ENCODE results near the gene AKAP6. TPM values are rescaled to one million over a fixed set of nuclear protein-coding genes. Genes with fewer than 3 reads are reported as not detected.

AKAP6 gene
- total and polyA plus RNA-seq, 7 donors: 0.60 to 56.2 (median 29.5) TPM; not detected in 1

DNA sequence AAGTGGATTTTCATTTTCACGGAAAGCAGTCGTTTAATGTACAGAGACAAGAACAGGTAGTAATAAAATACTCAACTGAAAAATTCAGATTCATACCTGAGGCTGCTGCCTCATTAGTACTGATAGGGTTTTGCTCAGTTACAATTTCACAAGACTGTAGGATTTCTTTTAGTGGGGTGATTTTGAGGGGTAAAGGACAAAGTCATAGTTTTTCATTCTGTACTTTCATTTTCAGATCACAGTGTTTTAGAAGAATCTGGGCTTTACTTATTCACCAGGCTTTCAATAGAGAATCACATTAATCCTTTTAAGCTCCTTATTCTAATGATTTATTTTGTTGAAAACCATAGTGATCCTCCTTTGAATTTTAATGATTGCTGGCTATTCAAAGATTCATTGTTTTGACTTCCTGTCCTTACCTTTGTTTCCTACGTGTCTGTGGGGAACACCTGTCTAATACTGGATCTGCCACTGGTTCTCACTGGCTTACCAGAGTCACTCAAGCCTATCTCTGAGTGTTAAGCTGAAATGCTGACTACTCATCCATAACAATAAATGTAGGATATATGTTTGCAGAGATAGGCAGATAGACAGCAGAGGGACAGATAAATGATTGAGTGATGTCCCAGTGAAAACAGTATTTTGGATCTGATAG lies 365.8 kb downstream of the AKAP6 start:
- intact Hi-C loops (cut with DNase I): no loop called here
- H3K4me3 ChIP-seq: no peak overlapping the region
- WGBS, 2 donors: 44 to 65% methylated on average over 3 of the region's 3 CpGs

DNA sequence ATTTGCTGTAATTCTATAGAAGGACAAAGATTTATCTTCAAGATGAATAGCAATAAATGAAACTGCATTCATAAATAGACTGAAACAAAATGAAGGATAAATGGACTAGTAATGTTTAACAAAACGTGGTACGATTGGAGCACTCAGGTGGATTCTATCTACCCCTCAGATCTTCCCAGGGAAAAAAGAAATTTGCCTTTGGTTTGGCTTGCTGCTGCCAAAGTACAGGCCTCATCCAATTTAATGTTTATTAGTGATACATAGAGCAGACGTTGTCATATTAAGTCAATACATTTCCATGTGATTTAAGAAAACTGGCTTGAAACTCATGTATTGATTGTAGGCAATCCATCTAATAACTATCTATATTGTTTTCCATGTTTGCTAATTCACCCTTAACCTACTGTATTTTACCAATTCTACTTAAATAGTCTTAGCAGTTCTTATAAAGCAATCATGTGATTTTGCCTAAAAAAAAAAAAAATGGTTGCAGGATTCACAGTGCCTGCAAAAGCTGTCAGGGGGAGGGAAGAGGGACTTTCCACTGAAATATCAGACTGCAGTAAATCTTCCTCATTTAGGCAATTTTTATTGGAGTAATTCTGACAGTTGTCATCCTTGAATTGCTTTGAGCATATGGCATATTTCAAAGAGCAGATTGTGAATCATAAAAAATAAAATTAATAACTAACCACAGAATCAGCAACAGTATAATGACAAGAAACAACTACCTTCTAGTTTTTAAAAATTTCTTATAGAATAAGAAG lies 367.4 kb downstream of the AKAP6 start:
- no peaks in the 10 kb centered on the region for H3K27me3 ChIP-seq

More for the DNA sequence above, 365.8 kb downstream of the AKAP6 start:
- DNase-seq: no peak
- no peaks in the 10 kb centered on the region for H3K36me3 ChIP-seq
- H3K4me1 ChIP-seq: peaks cover 0 to 7% (median 0%) of the 10 kb centered on the region in 4 donors
- H3K27ac ChIP-seq: no peak overlapping the region
- no peaks in the 10 kb centered on the region for H3K27me3 ChIP-seq
- TF ChIP-seq EP300 (IDR thresholded peaks at IDR 0.05) (no peak), POLR2A (IDR thresholded peaks at IDR 0.05) (no peak), POLR2AphosphoS5 (IDR thresholded peaks at IDR 0.05) (no peak)
- TF ChIP-seq, protein P1, sequence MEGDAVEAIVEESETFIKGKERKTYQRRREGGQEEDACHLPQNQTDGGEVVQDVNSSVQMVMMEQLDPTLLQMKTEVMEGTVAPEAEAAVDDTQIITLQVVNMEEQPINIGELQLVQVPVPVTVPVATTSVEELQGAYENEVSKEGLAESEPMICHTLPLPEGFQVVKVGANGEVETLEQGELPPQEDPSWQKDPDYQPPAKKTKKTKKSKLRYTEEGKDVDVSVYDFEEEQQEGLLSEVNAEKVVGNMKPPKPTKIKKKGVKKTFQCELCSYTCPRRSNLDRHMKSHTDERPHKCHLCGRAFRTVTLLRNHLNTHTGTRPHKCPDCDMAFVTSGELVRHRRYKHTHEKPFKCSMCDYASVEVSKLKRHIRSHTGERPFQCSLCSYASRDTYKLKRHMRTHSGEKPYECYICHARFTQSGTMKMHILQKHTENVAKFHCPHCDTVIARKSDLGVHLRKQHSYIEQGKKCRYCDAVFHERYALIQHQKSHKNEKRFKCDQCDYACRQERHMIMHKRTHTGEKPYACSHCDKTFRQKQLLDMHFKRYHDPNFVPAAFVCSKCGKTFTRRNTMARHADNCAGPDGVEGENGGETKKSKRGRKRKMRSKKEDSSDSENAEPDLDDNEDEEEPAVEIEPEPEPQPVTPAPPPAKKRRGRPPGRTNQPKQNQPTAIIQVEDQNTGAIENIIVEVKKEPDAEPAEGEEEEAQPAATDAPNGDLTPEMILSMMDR (IDR thresholded peaks at IDR 0.05): no peak
- H3K9me3 ChIP-seq: no peaks in the 10 kb centered on the region

DNA sequence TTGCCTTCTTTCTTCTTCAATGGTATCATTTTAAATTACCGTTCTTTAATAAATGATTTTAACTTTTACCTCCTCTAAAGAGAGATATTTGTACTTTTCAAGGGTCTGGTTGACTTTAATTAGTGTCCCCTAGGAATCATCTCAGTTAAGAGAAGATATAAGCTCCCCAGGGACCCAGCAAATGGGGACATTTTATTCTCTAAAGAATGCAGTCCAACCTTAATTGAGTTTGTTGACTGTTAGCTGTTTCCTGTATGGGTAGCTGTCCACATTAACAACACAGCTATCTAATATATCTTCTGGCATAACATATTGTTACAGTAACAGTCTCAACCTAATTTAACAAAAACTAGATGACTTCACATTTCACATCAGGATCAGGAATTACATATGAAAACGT lies 368.0 kb downstream of the AKAP6 start:
- no peaks in the 10 kb centered on the region for H3K27me3 ChIP-seq
- intact Hi-C loops (cut with DNase I): no loop called here
- H3K9me3 ChIP-seq: no peaks in the 10 kb centered on the region
- WGBS, 2 donors: 84 to 89% methylated on average over 2 of the region's 2 CpGs
- no peak overlapping the region for H3K4me3 ChIP-seq
- H3K36me3 ChIP-seq: no peaks in the 10 kb centered on the region
- H3K4me1 ChIP-seq: peaks cover 0 to 13% (median 1%) of the 10 kb centered on the region in 4 donors
- H3K27ac ChIP-seq: no peak overlapping the region
- DNase-seq: no peak
- TF ChIP-seq POLR2A (IDR thresholded peaks at IDR 0.05) (no peak), EP300 (IDR thresholded peaks at IDR 0.05) (no peak), POLR2AphosphoS5 (IDR thresholded peaks at IDR 0.05) (no peak)
- TF ChIP-seq, protein P1 (IDR thresholded peaks at IDR 0.05): no peak

More for the DNA sequence above, 367.4 kb downstream of the AKAP6 start:
- Histone ChIP-seq H3K36me3 (no peaks in the 10 kb centered on the region), H3K4me1 (peaks cover 0 to 7% (median 0%) of the 10 kb centered on the region in 4 donors), H3K4me3 (no peak overlapping the region), H3K9me3 (no peaks in the 10 kb centered on the region), H3K27ac (no peak overlapping the region)
- TF ChIP-seq POLR2AphosphoS5 (IDR thresholded peaks at IDR 0.05): no peak
- no peak for TF ChIP-seq POLR2A (IDR thresholded peaks at IDR 0.05)
- TF ChIP-seq, protein P1 (IDR thresholded peaks at IDR 0.05): no peak
- no peak for TF ChIP-seq EP300 (IDR thresholded peaks at IDR 0.05)
- intact Hi-C loops (cut with DNase I): no loop called here
- DNase-seq: no peak
- WGBS, 2 donors: 89 to 90% methylated on average over 3 of the region's 3 CpGs

DNA sequence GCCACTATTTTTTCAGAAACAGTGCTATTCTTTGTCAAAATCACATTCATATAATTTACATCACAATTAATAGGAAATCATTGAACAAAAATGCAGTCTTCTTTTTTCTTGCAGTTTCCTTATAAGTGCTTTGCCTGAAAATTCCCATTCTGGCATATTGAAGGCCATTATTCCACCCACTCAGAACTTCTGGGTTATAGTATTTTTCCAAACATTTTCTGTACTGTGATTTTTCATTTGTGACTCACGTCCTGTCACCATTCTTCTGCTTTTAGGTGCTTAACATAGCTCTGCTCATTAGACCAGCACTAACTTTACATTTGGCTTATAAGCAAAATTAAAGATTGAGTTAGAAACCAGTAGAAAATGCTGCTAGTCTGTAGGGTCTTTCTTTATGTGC lies 368.6 kb downstream of the AKAP6 start:
- H3K9me3 ChIP-seq: no peaks in the 10 kb centered on the region
- H3K4me3 ChIP-seq: no peak overlapping the region
- intact Hi-C loops (cut with DNase I): no loop called here
- H3K27me3 ChIP-seq: no peaks in the 10 kb centered on the region
- TF ChIP-seq POLR2A (IDR thresholded peaks at IDR 0.05): no peak
- TF ChIP-seq, protein P1 (IDR thresholded peaks at IDR 0.05): no peak
- no peak for TF ChIP-seq POLR2AphosphoS5 (IDR thresholded peaks at IDR 0.05)
- TF ChIP-seq EP300 (IDR thresholded peaks at IDR 0.05): no peak
- no peak overlapping the region for H3K27ac ChIP-seq
- 74 to 86% methylated on average over 1 of the region's 1 CpG for WGBS, 2 donors
- H3K36me3 ChIP-seq: no peaks in the 10 kb centered on the region
- peaks cover 0 to 18% (median 6%) of the 10 kb centered on the region in 4 donors for H3K4me1 ChIP-seq
- DNase-seq: no peak
